Fibroblast of lung (primary cell): ENCODE data around the gene NUDT6. TPM values are rescaled to one million over a fixed set of nuclear protein-coding genes. Genes with fewer than 3 reads are reported as not detected.

Source experiments
- DNase-seq, 2 donors: peaks; one replicate each; pipeline versions ENCODE4 v3.0.0 to v3.0.0-alpha.2; 2010; ENCODE audit warnings: low read depth in 2 of 2
- H2AFZ ChIP-seq: 2 replicates; pipeline ENCODE4 v1.5.1; 2012; ENCODE audit warnings: low read length, control low read depth, inconsistent platforms
- H3K27ac ChIP-seq: 2 replicates; pipeline ENCODE4 v1.5.1; 2011; ENCODE audit warnings: low read length, control low read depth; ENCODE audit not compliant: insufficient read depth
- H3K27me3 ChIP-seq: 2 replicates; pipeline ENCODE4 v1.5.1; 2011; ENCODE audit warnings: mild to moderate bottlenecking, low read length; ENCODE audit not compliant: control insufficient read depth, insufficient read depth
- H3K36me3 ChIP-seq: 2 replicates; pipeline ENCODE4 v1.5.1; 2011; ENCODE audit warnings: low read length; ENCODE audit not compliant: control insufficient read depth, insufficient read depth
- H3K4me1 ChIP-seq: 2 replicates; pipeline ENCODE4 v1.5.1; 2011; ENCODE audit warnings: low read length; ENCODE audit not compliant: control insufficient read depth, insufficient read depth; ENCODE audit errors: extremely low read depth
- H3K4me2 ChIP-seq: 2 replicates; pipeline ENCODE4 v1.5.1; 2011; ENCODE audit warnings: low read length, control low read depth; ENCODE audit not compliant: insufficient read depth; ENCODE audit errors: extremely low read depth
- H3K4me3 ChIP-seq, 4 experiments: fragments of 200-600 bp in 1 of 4; sonication (generic) in 1 of 4; replicated peaks in 1 of 4; 2 replicates each; pipeline ENCODE4 v1.5.1; 2011 to 2016; ENCODE audit warnings: low read length in 4 of 4, low read depth in 3 of 4, mild to moderate bottlenecking in 3 of 4, control low read depth in 2 of 4, inconsistent platforms in 1 of 4, mixed read lengths in 1 of 4; ENCODE audit not compliant: insufficient read depth in 1 of 4; ENCODE audit errors: control extremely low read depth in 1 of 4
- H3K79me2 ChIP-seq: 2 replicates; pipeline ENCODE4 v1.5.1; 2012; ENCODE audit warnings: mild to moderate bottlenecking, low read length, inconsistent platforms; ENCODE audit not compliant: control insufficient read depth, insufficient read depth
- H3K9ac ChIP-seq: 2 replicates; pipeline ENCODE4 v1.5.1; 2011; ENCODE audit warnings: mild to moderate bottlenecking, low read length, control low read depth; ENCODE audit not compliant: insufficient read depth
- H3K9me3 ChIP-seq: 2 replicates; pipeline ENCODE4 v1.5.1; 2012; ENCODE audit warnings: low read depth, low read length; ENCODE audit not compliant: control insufficient read depth, insufficient read depth
- H4K20me1 ChIP-seq: 2 replicates; pipeline ENCODE4 v1.5.1; 2011; ENCODE audit warnings: low read length; ENCODE audit not compliant: control insufficient read depth, insufficient read depth; ENCODE audit errors: extremely low read depth
- CTCF ChIP-seq, 2 donors: IDR thresholded peaks in 1 of 2; conservative IDR thresholded peaks in 1 of 2; 1 replicate in 1 of 2; 2 replicates in 1 of 2; pipeline ENCODE4 v1.5.1; 2011 to 2012; ENCODE audit warnings: low read length in 2 of 2, control low read depth in 1 of 2, inconsistent platforms in 1 of 2, low read depth in 1 of 2, mild to moderate bottlenecking in 1 of 2
- EZH2 ChIP-seq: IDR thresholded peaks from 2 replicates; pipeline ENCODE4 v1.5.1; 2012; ENCODE audit warnings: low read length, control low read depth, mild to moderate bottlenecking; ENCODE audit errors: missing control alignments
- polyA plus RNA-seq, 2 donors: library from polyadenylated mRNA; depleted of rRNA in 1 of 2; stranded (reverse) in 1 of 2; unstranded in 1 of 2; fragments of >200 nt; gene quantifications; 2 replicates each; pipeline ENCODE4 v1.2.1, GENCODE V29; 2011 to 2012; ENCODE audit warnings: missing spikeins in 1 of 2
- total RNA-seq: library from RNA; depleted of rRNA; stranded (reverse); fragments of >200 nt; gene quantifications from 2 replicates; pipeline ENCODE4 v1.2.1, GENCODE V29; 2014

NUDT6 gene
- total and polyA plus RNA-seq, 2 donors (not counting 1 experiment from before 2014, with no cell fraction given) = 5.0 to 8.6 TPM

GRCh38 chr4:122896270-122896669, 26.1 kb downstream of the NUDT6 start:
- Histone ChIP-seq H3K79me2 (peaks cover 8% of the 10 kb centered on the region), H4K20me1 (no peaks in the 10 kb centered on the region), H3K27ac (no peak overlapping the region), H3K27me3 (no peaks in the 10 kb centered on the region), H2AFZ (no peak overlapping the region), H3K4me2 (no peak overlapping the region), H3K9ac (no peak overlapping the region), H3K9me3 (no peaks in the 10 kb centered on the region), H3K4me1 (peaks cover 3% of the 10 kb centered on the region), H3K36me3 (peaks cover 3% of the 10 kb centered on the region), H3K4me3 (no peak overlapping the region)
- DNase-seq = no peak
- TF ChIP-seq EZH2 (no peak), CTCF (conservative IDR thresholded peaks at IDR 0.05 in 1 of 2, IDR thresholded peaks at IDR 0.05 in 1 of 2; ENCODE audit: low read depth in 1 of 2, low read length in 2 of 2) (no peak)

GRCh38 chr4:122895336-122895995, 26.9 kb downstream of the NUDT6 start:
- Histone ChIP-seq H3K4me1 (peaks cover 3% of the 10 kb centered on the region), H3K79me2 (peaks cover 8% of the 10 kb centered on the region)

GRCh38 chr4:122894827-122895226, 27.6 kb downstream of the NUDT6 start:
- peaks cover 3% of the 10 kb centered on the region for H3K36me3 ChIP-seq
- H3K27me3 ChIP-seq = no peaks in the 10 kb centered on the region
- H2AFZ ChIP-seq = no peak overlapping the region
- H3K4me2 ChIP-seq = no peak overlapping the region
- no peaks in the 10 kb centered on the region for H4K20me1 ChIP-seq
- no peaks in the 10 kb centered on the region for H3K9me3 ChIP-seq
- peaks cover 12% of the 10 kb centered on the region for H3K79me2 ChIP-seq
- no peak overlapping the region for H3K27ac ChIP-seq
- DNase-seq = peak in 1 of 2 donors; percentile 39
- TF ChIP-seq EZH2 = no peak
- TF ChIP-seq CTCF (conservative IDR thresholded peaks at IDR 0.05 in 1 of 2, IDR thresholded peaks at IDR 0.05 in 1 of 2; ENCODE audit: low read depth in 1 of 2, low read length in 2 of 2) = peak in 1 of 2 donors; percentile 11
- peaks cover 3% of the 10 kb centered on the region for H3K4me1 ChIP-seq
- H3K9ac ChIP-seq = no peak overlapping the region
- no peak overlapping the region for H3K4me3 ChIP-seq

More at GRCh38 chr4:122895336-122895995, 26.9 kb downstream of the NUDT6 start:
- H3K27me3 ChIP-seq = no peaks in the 10 kb centered on the region
- no peak overlapping the region for H3K4me3 ChIP-seq
- no peak overlapping the region for H3K9ac ChIP-seq
- H4K20me1 ChIP-seq = no peaks in the 10 kb centered on the region
- H3K27ac ChIP-seq = no peak overlapping the region
- TF ChIP-seq EZH2 (no peak), CTCF (conservative IDR thresholded peaks at IDR 0.05 in 1 of 2, IDR thresholded peaks at IDR 0.05 in 1 of 2; ENCODE audit: low read depth in 1 of 2, low read length in 2 of 2) (no peak)
- peaks cover 3% of the 10 kb centered on the region for H3K36me3 ChIP-seq
- peak; percentile 28 to 43 for DNase-seq
- no peak overlapping the region for H3K4me2 ChIP-seq
- H2AFZ ChIP-seq = no peak overlapping the region
- H3K9me3 ChIP-seq = no peaks in the 10 kb centered on the region
